Common myeloid progenitor, CD34-positive (primary cell): ENCODE data around the gene SAMD4A.

Source experiments
- CTCF ChIA-PET: fragments of 350-600 bp; sonication (Branson Sonifier 250); formaldehyde crosslinking; loops from one replicate; lab custom pipeline; 2021; ENCODE audit warnings: antibody characterized with exemption; lab: Charles Lee
- POLR2A ChIA-PET: fragments of 350-600 bp; sonication (Branson Sonifier 250); formaldehyde crosslinking; loops from one replicate; lab custom pipeline; 2021; ENCODE audit warnings: antibody characterized with exemption; lab: Charles Lee
- DNase-seq, 3 donors: peaks; one replicate each; pipeline versions ENCODE4 v3.0.0 to v3.0.0-alpha.2; 2013
- H3K27ac ChIP-seq, 2 experiments: 1 replicate in 1 of 2; 2 replicates in 1 of 2; pipeline ENCODE4 v1.7.0; 2013; ENCODE audit warnings: inconsistent platforms in 2 of 2, low read length in 2 of 2, mild to moderate bottlenecking in 2 of 2, low read depth in 1 of 2, moderate library complexity in 1 of 2; ENCODE audit not compliant: severe bottlenecking in 2 of 2, insufficient read depth in 1 of 2, poor library complexity in 1 of 2
- H3K27me3 ChIP-seq, 5 experiments: replicated peaks in 2 of 5; 1 replicate in 3 of 5; 2 replicates in 2 of 5; pipeline versions ENCODE4 v1.6.1 to v1.7.0; 2013; ENCODE audit warnings: low read length in 4 of 5, mild to moderate bottlenecking in 2 of 5, moderate library complexity in 2 of 5, inconsistent platforms in 1 of 5; ENCODE audit not compliant: insufficient read depth in 5 of 5, control insufficient read depth in 4 of 5
- H3K36me3 ChIP-seq, 4 experiments: 1 replicate in 2 of 4; 2 replicates in 2 of 4; pipeline versions ENCODE4 v1.6.1 to v1.7.0; 2013; ENCODE audit warnings: low read length in 3 of 4, control low read depth in 1 of 4, mild to moderate bottlenecking in 1 of 4; ENCODE audit not compliant: control insufficient read depth in 4 of 4, insufficient read depth in 4 of 4
- H3K4me1 ChIP-seq, 4 experiments: 1 replicate in 3 of 4; 2 replicates in 1 of 4; pipeline versions ENCODE4 v1.6.1 to v1.7.1; 2013; ENCODE audit warnings: low read length in 3 of 4, mild to moderate bottlenecking in 3 of 4, control low read depth in 1 of 4, inconsistent platforms in 1 of 4, moderate library complexity in 1 of 4; ENCODE audit not compliant: control insufficient read depth in 4 of 4, insufficient read depth in 4 of 4; ENCODE audit errors: control extremely low read depth in 1 of 4
- H3K4me3 ChIP-seq, 7 experiments: 1 replicate in 4 of 7; 2 replicates in 3 of 7; pipeline versions ENCODE4 v1.5.1 to v1.7.0; 2013; ENCODE audit warnings: mild to moderate bottlenecking in 7 of 7, low read length in 6 of 7, moderate library complexity in 6 of 7, inconsistent platforms in 2 of 7, low read depth in 2 of 7, control low read depth in 1 of 7; ENCODE audit not compliant: insufficient read depth in 4 of 7, control insufficient read depth in 1 of 7; ENCODE audit errors: extremely low read depth in 1 of 7
- H3K9me3 ChIP-seq, 5 experiments: 1 replicate in 4 of 5; 2 replicates in 1 of 5; pipeline versions ENCODE4 v1.6.1 to v1.7.1; 2013; ENCODE audit warnings: low read length in 4 of 5, mild to moderate bottlenecking in 2 of 5, inconsistent platforms in 1 of 5, low read depth in 1 of 5, moderate library complexity in 1 of 5; ENCODE audit not compliant: control insufficient read depth in 4 of 5, insufficient read depth in 2 of 5; ENCODE audit errors: control extremely low read depth in 1 of 5
- WGBS: methylation state at CpG from one replicate; pipeline ENCODE4 v1.1.5; 2013; ENCODE audit not compliant: insufficient coverage; 5-methylcytosine and 5-hydroxymethylcytosine counted together

Gene SAMD4A

GRCh38 chr14:54631016-54631415 is 64.1 kb downstream of the SAMD4A start:
- no peaks in the 10 kb centered on the region for H3K36me3 ChIP-seq
- peaks cover 0 to 8% (median 0%) of the 10 kb centered on the region in 5 experiments for H3K9me3 ChIP-seq
- ChIA-PET POLR2A (no interaction called here), CTCF (interaction anchor here (0.7 to 3.6 kb wide), 13 partner anchors 10 to 143 kb away, joined by 3 to 40 read pairs (median 4); no protein-coding TSS in a partner anchor)
- H3K27me3 ChIP-seq: no peaks in the 10 kb centered on the region
- 43% methylated on average over 1 of the region's 1 CpG for WGBS
- no peak overlapping the region for H3K27ac ChIP-seq
- peaks cover 14 to 37% (median 23%) of the 10 kb centered on the region in 4 experiments for H3K4me1 ChIP-seq
- no peak for DNase-seq
- H3K4me3 ChIP-seq: no peak overlapping the region

- H3K9me3 ChIP-seq: peaks cover 0 to 8% (median 0%) of the 10 kb centered on the region in 5 experiments
- POLR2A ChIA-PET: no interaction called here
- CTCF ChIA-PET: interaction anchor here (0.9 to 3.6 kb wide), 7 partner anchors 10 to 75 kb away, joined by 3 to 40 read pairs (median 6); no protein-coding TSS in a partner anchor
Observed at GRCh38 chr14:54632452-54632851, 65.5 kb downstream of the SAMD4A start.

GRCh38 chr14:54633076-54633475 is 66.1 kb downstream of the SAMD4A start:
- no peak overlapping the region for H3K27ac ChIP-seq
- 95% methylated on average over 4 of the region's 4 CpGs for WGBS
- ChIA-PET POLR2A (no interaction called here), CTCF (interaction anchor here (0.7 to 1.0 kb wide), 3 partner anchors 17 to 76 kb away, joined by 3 read pairs; no protein-coding TSS in a partner anchor)
- peaks cover 0 to 8% (median 0%) of the 10 kb centered on the region in 5 experiments for H3K9me3 ChIP-seq
- H3K4me1 ChIP-seq: peaks cover 7 to 16% (median 8%) of the 10 kb centered on the region in 4 experiments
- H3K27me3 ChIP-seq: no peaks in the 10 kb centered on the region
- no peaks in the 10 kb centered on the region for H3K36me3 ChIP-seq
- no peak overlapping the region for H3K4me3 ChIP-seq
- DNase-seq: no peak

More at GRCh38 chr14:54632452-54632851, 65.5 kb downstream of the SAMD4A start:
- Histone ChIP-seq H3K36me3 (no peaks in the 10 kb centered on the region), H3K4me3 (no peak overlapping the region), H3K27me3 (no peaks in the 10 kb centered on the region), H3K4me1 (peaks cover 7 to 22% (median 13%) of the 10 kb centered on the region in 4 experiments), H3K27ac (no peak overlapping the region)
- WGBS: no CpG with 5 or more reads among the region's 1 CpG
- no peak for DNase-seq

GRCh38 chr14:54637270-54638134 is 70.6 kb downstream of the SAMD4A start:
- H3K27ac ChIP-seq: no peak overlapping the region
- H3K4me3 ChIP-seq: no peak overlapping the region
- no peak for DNase-seq
- H3K36me3 ChIP-seq: no peaks in the 10 kb centered on the region
- H3K4me1 ChIP-seq: no peaks in the 10 kb centered on the region
- ChIA-PET CTCF (interaction anchor here (1.0 to 2.2 kb wide), 3 partner anchors 12 to 135 kb away, joined by 3 to 5 read pairs (median 3); no protein-coding TSS in a partner anchor), POLR2A (no interaction called here)
- H3K9me3 ChIP-seq: no peaks in the 10 kb centered on the region
- no peaks in the 10 kb centered on the region for H3K27me3 ChIP-seq
- WGBS: 95% methylated on average over 6 of the region's 8 CpGs

- H3K4me1 ChIP-seq: no peaks in the 10 kb centered on the region
- no peak overlapping the region for H3K27ac ChIP-seq
- DNase-seq: no peak
- no peaks in the 10 kb centered on the region for H3K36me3 ChIP-seq
- no peaks in the 10 kb centered on the region for H3K27me3 ChIP-seq
- 92% methylated on average over 6 of the region's 6 CpGs for WGBS
- H3K4me3 ChIP-seq: no peak overlapping the region
- ChIA-PET POLR2A (no interaction called here), CTCF (interaction anchor here (1.2 to 2.2 kb wide), 2 partner anchors 11 kb away, joined by 3 to 5 read pairs; no protein-coding TSS in a partner anchor)
- no peaks in the 10 kb centered on the region for H3K9me3 ChIP-seq
Observed at GRCh38 chr14:54638135-54638446, 71.2 kb downstream of the SAMD4A start.

GRCh38 chr14:54639611-54640010 is 72.7 kb downstream of the SAMD4A start:
- H3K4me3 ChIP-seq: no peak overlapping the region
- WGBS: 92% methylated on average over 2 of the region's 2 CpGs
- CTCF ChIA-PET: interaction anchor here (0.8 to 2.2 kb wide), 4 partner anchors 10 to 83 kb away, joined by 3 to 5 read pairs (median 3); no protein-coding TSS in a partner anchor
- no peaks in the 10 kb centered on the region for H3K4me1 ChIP-seq
- no peaks in the 10 kb centered on the region for H3K36me3 ChIP-seq
- no peaks in the 10 kb centered on the region for H3K27me3 ChIP-seq
- peak in 2 of 3 donors; percentile 18 to 26 for DNase-seq
- H3K27ac ChIP-seq: no peak overlapping the region
- POLR2A ChIA-PET: interaction anchor here (0.7 kb wide), 1 partner anchor 76 kb away, joined by 7 read pairs; no protein-coding TSS in a partner anchor
- no peaks in the 10 kb centered on the region for H3K9me3 ChIP-seq

GRCh38 chr14:54640506-54640905 is 73.6 kb downstream of the SAMD4A start:
- CTCF ChIA-PET: interaction anchor here (0.8 to 1.9 kb wide), 4 partner anchors 9 to 134 kb away, joined by 3 to 7 read pairs (median 4); no protein-coding TSS in a partner anchor
- Histone ChIP-seq H3K4me1 (no peaks in the 10 kb centered on the region), H3K27ac (no peak overlapping the region), H3K36me3 (no peaks in the 10 kb centered on the region), H3K27me3 (no peaks in the 10 kb centered on the region), H3K4me3 (no peak overlapping the region), H3K9me3 (no peaks in the 10 kb centered on the region)
- 94% methylated on average over 6 of the region's 8 CpGs for WGBS
- DNase-seq: no peak
- POLR2A ChIA-PET: interaction anchor here (0.7 kb wide), 1 partner anchor 77 kb away, joined by 7 read pairs; no protein-coding TSS in a partner anchor
